NCI-H2196 treated with DMSO at 0.1 percent for 48 hours (cell line): ENCODE data around the gene STUB1.

Experiments
- DNase-seq: peaks from one replicate; lab custom pipeline; 2025; ENCODE audit not compliant: unreplicated experiment; lab: John Stamatoyannopoulos, UW

The STUB1 gene

GRCh38 chr16:643050-643368 is 37.2 kb upstream of the STUB1 start:
- DNase-seq = no peak

- no peak for DNase-seq
These were observed 35.7 kb upstream of the STUB1 start for GRCh38 chr16:644556-644955.

DNA sequence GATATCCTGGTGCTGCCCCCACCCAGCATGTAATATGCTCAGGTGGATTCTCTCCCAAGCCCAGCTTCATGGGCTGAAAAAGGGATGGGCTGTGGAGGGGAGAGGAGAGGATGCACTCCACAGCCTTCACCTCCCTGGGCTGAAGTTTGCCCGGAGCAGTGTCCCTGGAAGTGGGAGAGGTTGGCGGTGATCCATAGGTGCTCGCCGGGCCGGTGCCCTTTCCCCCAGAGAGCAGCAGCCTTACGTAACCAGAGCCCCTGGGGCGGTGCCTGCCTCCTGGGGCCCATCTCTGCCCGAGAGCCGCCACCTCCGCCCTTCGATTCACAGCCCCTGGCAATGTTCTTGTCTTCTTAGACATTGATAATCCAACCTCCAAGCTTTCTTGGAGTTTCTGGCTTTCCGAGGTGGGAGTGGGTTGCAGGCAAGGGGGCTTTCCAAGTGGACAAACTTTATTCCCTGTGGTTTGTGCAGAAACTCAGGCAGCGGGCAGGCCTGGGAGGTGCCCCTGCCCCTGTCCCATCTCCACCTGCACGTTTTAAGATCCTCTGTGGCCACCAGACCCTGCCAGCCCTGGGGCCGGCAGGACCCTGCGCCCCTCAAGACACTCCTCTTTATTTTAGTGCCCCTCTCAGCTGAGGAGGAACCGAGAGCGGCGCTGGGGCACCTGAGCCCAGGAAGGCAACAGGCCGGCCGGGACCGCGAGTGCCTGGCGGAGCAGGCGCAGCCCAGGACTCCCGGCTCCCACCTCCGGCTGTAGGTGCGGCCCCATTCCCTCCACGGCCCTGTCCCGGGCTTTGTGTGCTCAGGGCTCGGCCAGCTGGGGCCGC is 34.1 kb upstream of the STUB1 start:
- no peak for DNase-seq

DNA sequence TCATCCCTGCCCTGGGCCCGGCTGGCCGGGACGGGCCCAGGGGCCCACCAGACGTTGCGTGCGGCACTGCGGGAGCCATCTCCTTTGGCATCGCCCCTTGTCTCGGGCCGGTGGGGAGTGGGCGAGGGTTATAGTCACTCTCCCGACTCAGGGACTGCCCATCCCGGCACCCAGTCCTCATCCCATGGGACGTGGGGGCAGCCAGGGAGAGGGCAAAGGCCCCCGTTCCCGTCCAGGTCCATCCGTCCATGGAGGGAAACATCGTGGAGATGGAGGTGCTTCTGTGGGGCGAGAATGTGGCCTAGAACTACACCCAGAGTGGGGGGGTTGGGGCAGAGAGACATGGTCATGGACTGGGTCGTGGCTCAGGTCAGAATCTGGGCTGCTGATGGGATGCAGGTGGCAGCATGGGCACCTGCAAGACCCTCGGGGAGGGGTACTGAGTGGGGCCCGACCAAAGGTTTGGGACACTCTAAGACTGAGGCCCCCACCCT is 33.5 kb upstream of the STUB1 start:
- DNase-seq = no peak

DNA sequence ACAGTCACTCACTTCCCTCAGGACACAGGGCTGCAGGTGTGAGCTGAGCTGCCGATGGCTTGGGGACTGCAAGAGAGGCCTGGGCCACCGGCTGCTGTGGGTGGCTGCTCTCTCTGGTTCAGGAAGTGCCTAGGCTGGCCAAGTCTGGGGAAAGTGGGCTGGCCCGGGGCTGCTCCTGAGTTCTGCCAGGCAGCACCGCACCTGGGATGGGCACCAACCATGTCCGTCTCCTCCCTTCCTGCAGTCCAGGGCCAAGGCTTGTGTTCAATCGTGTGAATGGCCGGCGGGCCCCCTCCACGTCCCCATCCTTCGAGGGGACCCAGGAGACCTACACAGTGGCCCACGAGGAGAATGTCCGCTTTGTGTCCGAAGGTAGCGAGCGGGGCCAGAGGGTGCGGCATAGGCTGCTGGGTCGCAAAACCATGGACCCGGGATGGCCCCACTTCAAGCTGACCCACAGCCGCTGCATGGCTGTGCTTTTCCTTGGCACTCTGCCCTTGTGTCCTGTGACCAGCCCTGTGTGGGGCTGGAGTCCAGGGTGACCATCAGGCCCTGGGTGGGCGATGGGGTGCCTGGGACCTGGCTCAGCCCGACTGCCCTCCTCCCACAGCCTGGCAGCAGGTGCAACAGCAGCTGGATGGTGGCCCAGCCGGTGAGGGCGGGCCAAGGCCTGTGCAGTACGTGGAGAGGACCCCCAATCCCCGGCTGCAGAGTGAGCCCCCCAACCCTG is 32.9 kb upstream of the STUB1 start:
- DNase-seq = no peak

- peak; percentile 61 for DNase-seq
These were observed 32.0 kb upstream of the STUB1 start for GRCh38 chr16:648071-648780.

DNA sequence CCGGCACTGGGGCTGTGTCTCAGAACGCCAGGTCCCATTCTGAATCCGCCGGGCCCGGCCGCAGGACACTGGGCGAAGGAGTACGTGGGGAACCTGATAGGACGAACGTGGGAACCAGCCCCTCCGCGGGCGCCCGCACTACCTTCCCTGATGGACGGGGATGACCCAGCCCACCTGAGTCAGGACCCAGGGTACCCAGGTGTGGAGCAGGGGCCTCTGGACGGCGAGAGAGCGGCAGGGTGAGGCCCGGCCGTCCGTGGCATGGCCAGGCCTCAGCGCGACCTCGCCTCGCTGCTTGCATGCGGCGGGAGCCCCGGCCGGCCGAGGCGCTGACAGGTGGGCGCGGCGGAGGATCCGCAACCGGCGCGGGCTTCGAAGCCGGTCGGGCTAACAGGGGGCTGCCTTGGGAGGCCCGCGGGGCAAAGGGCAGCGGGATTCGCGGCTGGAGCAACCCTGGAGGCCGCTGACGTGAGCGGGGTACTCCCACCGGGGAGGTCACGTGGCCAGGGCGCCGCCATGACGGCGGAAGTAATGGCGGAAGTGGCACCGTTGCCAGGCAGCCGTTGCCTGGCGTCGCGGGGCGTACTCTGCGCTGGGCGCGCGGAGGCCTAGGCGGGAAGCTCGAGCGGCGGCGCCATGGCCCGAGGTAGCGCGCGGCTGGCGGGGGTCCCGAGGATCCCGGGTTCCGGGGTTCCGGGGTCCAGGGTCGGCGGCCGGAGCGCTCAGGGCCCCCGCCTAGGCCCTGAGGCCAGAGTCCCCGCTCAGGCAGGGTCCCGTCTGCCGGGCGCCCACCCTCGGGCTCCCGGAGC is 31.2 kb upstream of the STUB1 start, which contains the start of gene WDR90:
WDR90 (plus strand) TSS at position 585 of the 809 bp plus-strand sequence; CDS start at position 637, 52 bp downstream.
- DNase-seq = peak; percentile 80

DNA sequence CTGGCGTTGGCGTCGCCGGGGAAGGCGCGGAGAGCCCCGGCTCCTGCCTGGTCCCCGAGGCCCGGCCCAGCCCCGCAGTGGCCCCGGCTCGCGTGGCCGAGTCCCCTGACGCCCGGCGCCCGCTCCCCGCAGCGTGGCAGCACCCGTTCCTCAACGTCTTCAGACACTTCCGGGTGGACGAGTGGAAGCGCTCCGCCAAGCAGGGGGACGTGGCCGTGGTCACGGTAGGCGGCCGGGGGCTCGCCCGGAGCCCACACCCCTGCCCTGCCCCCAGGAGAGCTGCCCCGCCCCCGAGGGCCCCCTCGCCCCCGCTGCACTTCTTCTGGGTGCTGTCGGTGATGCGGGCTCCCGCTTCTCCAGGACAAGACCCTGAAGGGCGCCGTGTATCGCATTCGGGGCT is 30.6 kb upstream of the STUB1 start:
- no peak for DNase-seq

DNA sequence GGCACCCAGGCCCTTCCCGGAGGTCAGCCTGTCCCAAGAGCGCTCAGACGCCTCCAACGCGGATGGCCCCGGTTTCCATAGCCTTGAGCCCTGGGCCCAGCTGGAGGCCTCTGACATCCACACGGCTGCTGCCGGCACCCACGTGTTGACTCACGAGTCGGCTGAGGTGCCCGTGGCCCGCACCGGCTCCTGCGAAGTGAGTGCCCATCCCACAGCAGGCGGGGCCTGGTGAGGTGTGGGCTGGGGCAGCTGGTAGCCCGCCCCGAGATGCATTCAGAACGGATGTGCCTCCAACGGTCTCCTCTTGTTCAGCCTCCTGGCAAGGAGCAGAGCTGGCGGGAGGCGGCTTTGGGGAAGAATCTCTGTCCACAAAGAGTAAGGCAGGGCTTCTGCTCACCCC is 28.4 kb upstream of the STUB1 start:
- no peak for DNase-seq

GRCh38 chr16:652454-653305 is 27.5 kb upstream of the STUB1 start:
- no peak for DNase-seq

DNA sequence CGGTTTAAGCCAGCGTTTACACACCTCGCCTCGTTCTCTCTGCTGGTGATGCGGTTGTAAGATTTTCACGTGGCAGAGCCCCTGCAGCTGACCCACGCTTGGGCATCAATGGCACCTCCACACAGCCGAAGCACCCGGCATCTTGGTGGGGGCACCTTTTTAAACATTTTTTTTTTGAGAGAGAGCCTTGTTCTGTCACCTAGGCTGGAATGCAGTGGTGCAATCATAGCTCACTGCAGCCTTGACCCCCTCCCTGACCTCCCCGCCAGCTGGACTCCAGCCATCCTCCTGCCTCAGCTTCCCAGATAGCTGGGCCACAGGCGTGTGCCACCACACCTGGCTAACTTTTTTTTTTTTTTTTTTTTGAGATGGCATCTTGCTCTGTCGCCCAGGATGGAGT is 26.2 kb upstream of the STUB1 start:
- no peak for DNase-seq

DNA sequence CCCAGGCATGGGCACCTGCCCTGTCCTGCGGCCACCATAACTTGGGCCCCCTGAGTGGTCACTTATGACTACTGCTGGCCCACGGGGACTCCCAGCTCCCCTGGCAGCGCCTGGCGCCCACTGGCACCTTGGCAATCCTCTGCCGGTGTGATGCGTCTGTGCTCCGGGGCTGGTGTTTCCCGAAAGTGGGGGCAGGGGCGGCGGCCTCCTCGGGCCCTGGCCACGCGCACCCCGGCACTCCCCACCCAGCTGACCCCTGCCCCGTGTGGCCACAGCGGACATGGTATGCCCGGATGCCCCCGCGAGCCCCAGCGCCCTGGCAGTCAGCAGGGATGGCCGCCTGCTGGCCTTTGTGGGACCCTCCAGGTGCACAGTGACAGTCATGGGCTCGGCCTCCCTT is 22.7 kb upstream of the STUB1 start:
- no peak for DNase-seq

DNA sequence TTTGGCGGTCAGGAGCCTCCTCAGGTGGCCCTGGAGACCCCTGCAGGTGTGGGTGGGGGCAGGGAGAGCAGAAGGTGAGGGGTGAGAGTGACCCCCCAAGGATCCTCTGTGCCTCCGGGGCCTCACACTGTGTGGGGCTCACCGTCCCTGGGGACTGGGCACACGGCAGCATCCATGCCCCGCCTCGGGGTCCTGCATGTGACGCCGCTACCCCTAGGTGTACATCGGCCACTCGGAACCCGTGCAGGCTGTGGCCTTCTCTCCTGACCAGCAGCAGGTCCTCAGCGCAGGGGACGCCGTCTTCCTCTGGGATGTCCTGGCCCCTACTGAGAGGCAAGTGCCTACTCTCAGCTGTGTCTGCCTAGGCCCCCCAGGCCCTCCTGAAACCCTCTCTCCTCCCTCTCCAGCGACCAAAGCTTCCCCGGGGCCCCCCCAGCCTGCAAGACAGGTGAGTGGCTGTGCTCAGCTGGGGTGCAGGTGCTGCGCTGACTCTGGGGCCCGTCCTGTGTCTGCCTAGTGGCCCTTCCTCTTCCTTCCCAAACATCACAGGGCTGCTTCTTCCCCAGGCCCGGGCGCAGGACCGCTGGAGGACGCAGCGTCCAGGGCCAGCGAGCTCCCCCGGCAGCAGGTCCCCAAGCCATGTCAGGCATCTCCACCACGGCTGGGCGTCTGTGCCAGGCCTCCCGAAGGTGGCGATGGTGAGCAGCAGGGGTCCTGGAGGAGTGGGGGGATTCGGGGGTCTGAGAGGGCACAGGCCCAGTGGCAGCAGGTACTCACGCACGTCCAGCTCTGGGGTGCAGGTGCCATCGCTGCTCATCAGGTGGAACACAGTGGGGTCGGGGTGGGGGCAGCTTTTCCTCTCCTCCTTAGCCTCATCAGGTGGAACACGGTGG is 21.3 kb upstream of the STUB1 start:
- DNase-seq = no peak

DNA sequence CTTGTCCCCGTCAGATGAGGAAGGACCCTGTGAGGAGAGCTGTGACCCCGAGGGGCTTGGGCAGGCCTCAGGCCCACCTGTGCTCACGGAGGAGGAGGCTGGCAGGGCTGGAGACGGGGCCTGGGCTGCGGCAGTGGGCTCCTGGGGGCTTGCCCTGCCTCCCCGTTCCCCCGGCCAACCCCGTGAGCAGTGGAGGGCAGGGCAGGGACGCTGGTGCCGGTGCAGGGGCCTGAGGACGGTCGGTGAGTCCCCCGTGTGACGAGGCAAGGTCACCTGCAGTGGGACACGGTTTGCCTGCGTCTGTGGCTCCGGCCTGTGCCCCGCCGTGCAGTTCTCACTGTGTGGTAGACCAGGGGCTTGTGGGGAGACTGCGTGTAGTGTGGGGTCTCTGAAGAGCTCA is 20.6 kb upstream of the STUB1 start:
- DNase-seq = no peak

DNA sequence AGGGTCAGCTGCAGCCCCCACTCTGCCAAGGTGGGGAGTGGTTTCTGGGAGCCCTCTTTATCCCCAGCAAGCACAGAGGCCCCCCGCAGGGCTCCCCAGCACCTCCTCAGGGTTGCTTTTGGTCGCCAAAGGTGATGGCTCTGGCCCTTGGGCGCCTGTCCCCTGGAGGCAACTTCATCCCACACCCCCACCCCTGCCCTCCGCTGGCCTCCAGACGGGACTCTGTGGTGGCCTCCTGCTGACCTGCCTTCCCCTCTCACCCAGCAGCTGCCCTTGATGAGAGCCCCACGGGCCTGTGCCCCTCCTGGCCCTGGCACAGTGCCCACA is 20.1 kb upstream of the STUB1 start:
- DNase-seq = no peak

GRCh38 chr16:660459-661183 is 19.6 kb upstream of the STUB1 start:
- peak; percentile 94 for DNase-seq

DNA sequence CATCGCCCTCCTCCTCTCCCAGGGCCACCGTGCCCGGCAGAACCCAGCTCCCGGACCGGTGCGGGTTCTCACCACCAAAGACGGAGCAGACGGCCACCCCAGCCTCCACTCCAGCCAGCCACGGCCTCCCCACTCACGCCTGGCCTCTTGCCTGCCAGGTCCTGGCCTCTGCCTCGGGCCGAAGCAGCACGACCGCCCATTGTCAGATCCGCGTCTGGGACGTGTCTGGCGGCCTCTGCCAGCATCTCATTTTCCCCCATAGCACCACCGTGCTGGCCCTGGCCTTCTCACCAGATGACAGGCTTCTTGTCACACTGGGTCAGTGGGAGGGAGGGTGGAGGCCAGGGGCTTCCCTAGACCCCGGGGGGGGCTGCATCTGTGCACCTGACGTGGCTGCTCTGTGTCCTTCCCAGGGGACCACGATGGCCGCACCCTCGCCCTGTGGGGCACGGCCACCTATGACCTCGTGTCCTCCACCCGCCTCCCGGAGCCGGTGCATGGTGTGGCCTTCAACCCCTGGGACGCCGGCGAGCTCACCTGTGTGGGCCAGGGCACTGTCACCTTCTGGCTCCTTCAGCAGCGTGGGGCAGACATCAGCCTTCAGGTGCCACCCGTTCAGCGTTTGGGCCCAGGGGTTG is 18.9 kb upstream of the STUB1 start:
- DNase-seq = no peak

GRCh38 chr16:662095-662494 is 18.1 kb upstream of the STUB1 start:
- DNase-seq = no peak
